PC-9 (cell line): Measurements from ENCODE around the gene PADI3.

Experiments used
- CTCF ChIP-seq: fragments of 200-600 bp; sonication (generic); conservative IDR thresholded peaks from 2 replicates; pipeline ENCODE4 v1.6.1; 2017; ENCODE audit warnings: mixed run types, antibody characterized with exemption, mild to moderate bottlenecking, moderate library complexity
- EZH2 ChIP-seq: fragments of 200-600 bp; sonication (generic); IDR thresholded peaks from 2 replicates; pipeline ENCODE4 v1.8.0; 2017; ENCODE audit warnings: antibody characterized with exemption, low read depth

- TF ChIP-seq CTCF (no peak), EZH2 (no peak)
These were observed 37.7 kb downstream of the PADI3 start for GRCh38 chr1:17286646-17287045.
